Epithelial cell of esophagus (primary cell): Measurements from ENCODE around the gene GJA4.

Experiments used
- DNase-seq: peaks from one replicate; pipeline ENCODE4 v3.0.0; 2010; ENCODE audit warnings: low read depth
- H3K4me3 ChIP-seq: 2 replicates; pipeline ENCODE4 v1.5.1; 2011; ENCODE audit warnings: mild to moderate bottlenecking, low read length, control low read depth
- TF ChIP-seq, protein P1 (sequence below): IDR thresholded peaks from 2 replicates; pipeline ENCODE4 v1.5.1; 2011; ENCODE audit warnings: low read depth, mild to moderate bottlenecking, low read length, control low read depth, inconsistent platforms; ENCODE audit not compliant: insufficient read depth; ENCODE audit errors: missing control alignments

GJA4 gene

DNA sequence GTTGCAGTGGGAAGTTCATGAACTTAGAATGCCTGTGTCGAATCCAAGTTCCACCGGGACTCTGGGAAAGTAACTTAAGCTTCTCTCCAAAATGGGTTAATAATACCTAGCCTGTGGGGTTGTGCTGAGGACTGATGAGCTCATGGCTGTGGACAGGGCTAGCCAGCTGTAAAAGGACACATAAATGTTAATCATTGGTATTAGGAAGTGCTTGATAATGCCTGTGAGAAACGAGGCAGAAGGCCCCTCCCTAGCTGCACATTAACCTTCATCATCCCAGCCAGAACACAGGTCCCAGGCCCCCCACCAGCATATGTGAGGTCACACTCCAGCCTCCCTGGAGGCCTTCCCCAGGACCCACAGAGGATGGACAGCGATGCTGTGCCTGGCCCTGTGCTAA is 34.0 kb upstream of the GJA4 start:
- no peak overlapping the region for H3K4me3 ChIP-seq
- DNase-seq = peak; percentile 63
- TF ChIP-seq, protein P1, sequence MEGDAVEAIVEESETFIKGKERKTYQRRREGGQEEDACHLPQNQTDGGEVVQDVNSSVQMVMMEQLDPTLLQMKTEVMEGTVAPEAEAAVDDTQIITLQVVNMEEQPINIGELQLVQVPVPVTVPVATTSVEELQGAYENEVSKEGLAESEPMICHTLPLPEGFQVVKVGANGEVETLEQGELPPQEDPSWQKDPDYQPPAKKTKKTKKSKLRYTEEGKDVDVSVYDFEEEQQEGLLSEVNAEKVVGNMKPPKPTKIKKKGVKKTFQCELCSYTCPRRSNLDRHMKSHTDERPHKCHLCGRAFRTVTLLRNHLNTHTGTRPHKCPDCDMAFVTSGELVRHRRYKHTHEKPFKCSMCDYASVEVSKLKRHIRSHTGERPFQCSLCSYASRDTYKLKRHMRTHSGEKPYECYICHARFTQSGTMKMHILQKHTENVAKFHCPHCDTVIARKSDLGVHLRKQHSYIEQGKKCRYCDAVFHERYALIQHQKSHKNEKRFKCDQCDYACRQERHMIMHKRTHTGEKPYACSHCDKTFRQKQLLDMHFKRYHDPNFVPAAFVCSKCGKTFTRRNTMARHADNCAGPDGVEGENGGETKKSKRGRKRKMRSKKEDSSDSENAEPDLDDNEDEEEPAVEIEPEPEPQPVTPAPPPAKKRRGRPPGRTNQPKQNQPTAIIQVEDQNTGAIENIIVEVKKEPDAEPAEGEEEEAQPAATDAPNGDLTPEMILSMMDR = no peak

DNA sequence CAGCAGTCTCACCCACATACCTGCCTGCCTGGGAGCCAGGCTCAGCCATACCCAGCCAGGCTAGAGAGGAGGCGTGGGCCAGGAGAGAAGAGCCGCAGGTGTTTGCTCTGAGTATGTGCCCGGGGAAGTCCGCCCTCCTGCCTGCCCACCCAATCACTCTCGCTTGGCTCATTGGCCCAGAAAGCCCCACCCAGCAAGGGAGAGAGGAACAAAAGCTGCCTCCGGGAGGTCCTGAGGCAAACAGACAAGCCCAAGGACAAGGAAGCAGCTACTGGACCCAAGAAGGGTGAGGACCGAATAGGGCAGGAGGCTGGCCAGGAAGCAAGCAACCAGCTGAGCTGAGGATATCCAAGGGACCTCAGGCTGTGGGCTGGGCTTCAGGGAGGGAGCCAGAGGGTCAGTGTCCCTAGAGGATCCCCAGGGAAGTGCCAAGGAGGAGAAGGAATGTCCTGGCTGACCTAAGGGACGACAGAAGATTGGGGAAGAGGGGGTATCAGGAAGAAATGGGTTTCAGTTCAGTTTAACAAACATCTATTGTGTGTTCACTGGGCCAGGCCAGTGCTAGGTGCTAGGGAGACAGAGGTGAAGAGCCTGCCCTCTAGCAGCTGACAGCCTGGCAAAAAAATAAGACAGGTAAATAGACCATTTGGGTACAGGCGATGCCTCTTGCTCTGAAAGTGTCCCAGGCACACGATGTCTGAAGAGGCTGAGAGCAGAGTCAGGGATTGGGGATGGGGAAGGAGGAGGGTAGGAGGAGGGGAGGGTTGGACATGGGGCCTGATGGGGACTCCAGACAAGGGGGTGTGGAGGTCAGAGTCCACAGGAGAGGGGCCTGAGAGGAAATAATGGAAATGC is 33.1 kb upstream of the GJA4 start, which contains the start of gene GJB4:
Gene GJB4 (plus strand): TSS at position 238 of the 855 bp plus-strand sequence. CDS start 1,515 bp downstream, outside the sequence.
- DNase-seq = peak; percentile 79
- H3K4me3 ChIP-seq = no peak within 1 kb of the TSS
- TF ChIP-seq, protein P1 = no peak

GRCh38 chr1:34761176-34761761 is 31.5 kb upstream of the GJA4 start:
- no peak for DNase-seq
- TF ChIP-seq, protein P1 = no peak
- no peak overlapping the region for H3K4me3 ChIP-seq

DNA sequence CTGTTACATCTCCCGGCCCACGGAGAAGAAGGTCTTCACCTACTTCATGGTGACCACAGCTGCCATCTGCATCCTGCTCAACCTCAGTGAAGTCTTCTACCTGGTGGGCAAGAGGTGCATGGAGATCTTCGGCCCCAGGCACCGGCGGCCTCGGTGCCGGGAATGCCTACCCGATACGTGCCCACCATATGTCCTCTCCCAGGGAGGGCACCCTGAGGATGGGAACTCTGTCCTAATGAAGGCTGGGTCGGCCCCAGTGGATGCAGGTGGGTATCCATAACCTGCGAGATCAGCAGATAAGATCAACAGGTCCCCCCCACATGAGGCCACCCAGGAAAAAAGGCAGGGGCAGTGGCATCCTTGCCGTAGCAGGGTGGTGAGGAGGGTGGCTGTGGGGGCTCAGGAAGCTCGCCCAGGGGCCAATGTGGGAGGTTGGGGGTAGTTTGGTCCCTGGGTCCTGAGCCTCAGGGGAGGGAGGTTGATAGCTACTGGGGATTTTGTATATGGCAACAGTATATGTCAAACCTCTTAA is 31.0 kb upstream of the GJA4 start:
- TF ChIP-seq, protein P1 = no peak
- no peak for DNase-seq
- no peak overlapping the region for H3K4me3 ChIP-seq

- TF ChIP-seq, protein P1 = no peak
- H3K4me3 ChIP-seq = no peak overlapping the region
- DNase-seq = peak; percentile 72
Measured at GRCh38 chr1:34762474-34763141, 30.2 kb upstream of the GJA4 start.

GRCh38 chr1:34763142-34763781 is 29.5 kb upstream of the GJA4 start:
- TF ChIP-seq, protein P1 = no peak
- no peak overlapping the region for H3K4me3 ChIP-seq
- peak; percentile 95 for DNase-seq
